Adrenal gland (tissue), 5 donors: ENCODE results near the gene RBM44.

Experiments used
- CTCF ChIP-seq, 6 experiments: fragments of 450-650 bp in 4 of 6; fragments of 200-600 bp in 2 of 6; sonication (generic) in 1 of 6; IDR thresholded peaks; 1 replicate in 5 of 6; 2 replicates in 1 of 6; pipeline versions ENCODE4 v1.5.1 to v1.8.0; 2016 to 2021; ENCODE audit warnings: antibody characterized with exemption in 6 of 6, mild to moderate bottlenecking in 2 of 6, moderate library complexity in 1 of 6
- POLR2A ChIP-seq, 2 donors: fragments of 450-650 bp; IDR thresholded peaks; one replicate each; pipeline ENCODE4 v1.6.1; 2017; ENCODE audit warnings: antibody characterized with exemption in 2 of 2, mild to moderate bottlenecking in 2 of 2, moderate library complexity in 1 of 2
- donor health status: DM: no; HTN: no; CAD: no.

GRCh38 chr2:237878321-237879057 lies 79.9 kb downstream of the RBM44 start:
- TF ChIP-seq CTCF (IDR thresholded peaks at IDR 0.05) = no peak
- TF ChIP-seq POLR2A (IDR thresholded peaks at IDR 0.05) = no peak
